Renal pelvis (tissue), 4 donors: Measurements from ENCODE around the gene CAMTA1. TPM values are rescaled to one million over a fixed set of nuclear protein-coding genes. Genes with fewer than 3 reads are reported as not detected.

ENCODE experiments used
- DNase-seq: peaks from one replicate; pipeline ENCODE4 v3.0.0-alpha.2; 2013
- polyA plus RNA-seq, 3 donors: library from polyadenylated mRNA; unstranded; fragments of 120-200 nt; gene quantifications; one replicate each; pipeline ENCODE4 v1.2.1, GENCODE V29; 2013; ENCODE audit not compliant: insufficient read length in 3 of 3

CAMTA1 gene
- polyA plus RNA-seq, 3 donors, result 72.3 to 83.1 (median 76.0) TPM

- no peak for DNase-seq
Measured at GRCh38 chr1:7022058-7022457, 236.8 kb downstream of the CAMTA1 start.

GRCh38 chr1:7025013-7025412 lies 239.8 kb downstream of the CAMTA1 start:
- no peak for DNase-seq

GRCh38 chr1:7026169-7026568 lies 240.9 kb downstream of the CAMTA1 start:
- DNase-seq, result no peak

- DNase-seq, result no peak
Measured at GRCh38 chr1:7032992-7033391, 247.7 kb downstream of the CAMTA1 start.

GRCh38 chr1:7036386-7036785 lies 251.1 kb downstream of the CAMTA1 start:
- DNase-seq, result no peak

GRCh38 chr1:7039590-7040220 lies 254.5 kb downstream of the CAMTA1 start:
- no peak for DNase-seq

GRCh38 chr1:7040969-7041695 lies 255.9 kb downstream of the CAMTA1 start:
- DNase-seq, result no peak

GRCh38 chr1:7042322-7043190 lies 257.3 kb downstream of the CAMTA1 start:
- peak; percentile 37 for DNase-seq

- DNase-seq, result no peak
Measured at GRCh38 chr1:7043191-7043549, 257.9 kb downstream of the CAMTA1 start.

GRCh38 chr1:7043719-7044535 lies 258.7 kb downstream of the CAMTA1 start:
- no peak for DNase-seq

- DNase-seq, result no peak
Measured at GRCh38 chr1:7045897-7046296, 260.6 kb downstream of the CAMTA1 start.

GRCh38 chr1:7046314-7046713 lies 261.1 kb downstream of the CAMTA1 start:
- peak; percentile 77 for DNase-seq

- no peak for DNase-seq
Measured at GRCh38 chr1:7046891-7047290, 261.6 kb downstream of the CAMTA1 start.

- DNase-seq, result no peak
Measured at GRCh38 chr1:7047866-7048265, 262.6 kb downstream of the CAMTA1 start.

GRCh38 chr1:7048395-7048794 lies 263.1 kb downstream of the CAMTA1 start:
- DNase-seq, result no peak

GRCh38 chr1:7049913-7050625 lies 264.8 kb downstream of the CAMTA1 start:
- DNase-seq, result no peak

- no peak for DNase-seq
Measured at GRCh38 chr1:7050751-7051665, 265.8 kb downstream of the CAMTA1 start.

GRCh38 chr1:7052701-7053100 lies 267.4 kb downstream of the CAMTA1 start:
- DNase-seq, result no peak

- no peak for DNase-seq
Measured at GRCh38 chr1:7060745-7061144, 275.5 kb downstream of the CAMTA1 start.
